GM18907 (cell line): ENCODE data around the gene PGLYRP4.

Experiments used
- ATAC-seq: cut with Tn5 transposase; IDR thresholded peaks from one replicate; pipeline ENCODE4 v1.9.1; 2021; ENCODE audit warnings: mild to moderate bottlenecking, moderate library complexity; ENCODE audit not compliant: unreplicated experiment

Gene PGLYRP4

DNA sequence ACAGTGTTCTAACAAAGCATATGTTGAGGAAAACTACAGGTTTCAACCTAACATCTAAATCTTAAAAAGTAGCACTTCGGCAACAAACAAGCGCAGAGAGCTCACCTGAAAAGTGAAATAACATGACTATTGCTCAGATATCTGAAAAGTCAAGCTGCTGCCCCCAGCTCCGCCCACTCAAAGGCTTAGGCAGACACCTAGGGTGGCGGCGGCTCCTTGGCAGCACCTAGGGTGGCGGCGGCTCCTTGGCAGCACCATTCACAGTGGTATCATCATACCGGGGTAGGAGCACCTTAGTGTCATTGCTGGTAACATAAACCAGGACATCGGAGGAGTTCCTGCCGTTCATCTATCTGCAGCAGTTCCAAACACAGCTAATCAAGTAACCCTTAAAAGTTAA is 30.9 kb upstream of the PGLYRP4 start:
- ATAC-seq, result no peak

DNA sequence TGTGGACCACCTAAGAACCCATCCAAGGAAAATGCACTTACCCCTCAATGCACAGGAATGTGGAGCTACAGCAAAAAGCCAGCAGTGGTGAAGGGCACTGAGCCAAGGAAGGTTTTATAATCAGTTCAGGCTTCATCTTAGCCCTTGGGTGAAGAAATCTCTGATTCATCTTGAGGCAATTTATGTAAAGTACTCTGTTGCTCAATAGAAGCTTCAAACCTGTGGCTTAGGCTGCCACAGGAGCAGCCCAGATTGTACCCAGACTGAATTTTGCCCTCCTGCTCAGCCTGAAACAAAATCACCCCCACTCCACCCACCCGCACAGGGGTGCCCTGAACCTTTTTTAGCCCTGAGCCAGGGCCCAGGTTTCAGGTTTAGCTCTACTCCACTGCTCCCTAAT is 26.9 kb upstream of the PGLYRP4 start, which contains the start of gene S100A12:
Gene S100A12, minus strand, starts transcription at position 111 of the 400 bp plus-strand sequence. CDS start 1,029 bp downstream, outside the sequence.
- no peak for ATAC-seq

DNA sequence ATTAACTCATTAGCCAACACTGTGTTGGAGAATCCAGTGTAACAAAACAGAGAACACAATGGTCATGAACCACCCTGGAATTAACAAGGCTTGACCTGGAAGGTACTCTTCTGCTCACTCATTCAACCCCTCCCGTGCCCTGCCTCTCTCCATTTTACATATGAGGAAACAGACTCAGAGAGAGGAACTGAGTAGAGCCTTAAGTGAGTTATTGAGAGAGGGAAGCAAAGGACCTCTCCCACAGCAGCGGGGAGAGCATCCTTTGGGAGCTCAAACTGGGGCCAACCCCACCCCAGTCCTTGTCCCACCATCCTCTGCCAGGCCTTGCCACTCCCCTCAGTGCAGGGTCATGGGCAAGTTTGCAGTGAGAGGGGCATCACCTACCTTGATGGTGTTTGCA is 25.4 kb upstream of the PGLYRP4 start:
- ATAC-seq, result no peak

DNA sequence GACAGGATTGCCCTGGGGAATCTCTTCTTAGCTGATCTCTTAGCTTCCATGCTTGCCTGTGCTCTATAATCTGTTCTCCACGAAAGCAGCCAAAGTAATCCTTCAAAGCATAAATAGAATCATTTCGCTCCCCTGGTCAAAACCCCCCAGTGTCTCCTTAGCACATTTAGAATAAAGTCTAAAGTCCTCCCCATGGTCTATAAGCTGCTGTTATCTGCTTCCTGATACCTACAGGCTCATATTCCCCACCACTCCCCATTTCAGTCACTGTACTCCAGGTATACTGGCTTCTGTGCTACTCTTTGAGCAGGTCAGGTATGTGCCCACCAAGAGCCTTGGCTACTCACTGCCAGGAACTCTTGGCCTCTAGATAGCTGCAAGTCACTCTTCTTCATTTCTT is 23.9 kb upstream of the PGLYRP4 start:
- ATAC-seq, result no peak

DNA sequence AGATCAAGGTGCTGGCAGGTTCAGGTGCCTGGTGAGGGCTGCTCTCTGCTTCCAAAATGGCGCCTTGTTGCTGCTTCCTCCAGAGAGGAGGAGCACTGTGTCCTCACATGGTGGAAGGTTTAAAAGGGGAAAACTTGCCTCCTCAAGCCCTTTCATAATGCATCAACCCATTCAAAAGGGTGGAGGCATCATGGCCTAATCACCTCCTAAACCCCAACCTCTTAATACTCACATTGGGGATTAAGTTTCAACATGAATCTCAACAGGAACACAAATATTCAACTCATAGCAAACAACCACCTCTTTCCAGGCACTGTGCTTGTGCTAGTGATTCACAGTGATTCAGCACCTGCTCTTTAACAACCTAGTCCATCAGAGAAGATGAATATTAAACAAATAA is 22.6 kb upstream of the PGLYRP4 start:
- no peak for ATAC-seq

DNA sequence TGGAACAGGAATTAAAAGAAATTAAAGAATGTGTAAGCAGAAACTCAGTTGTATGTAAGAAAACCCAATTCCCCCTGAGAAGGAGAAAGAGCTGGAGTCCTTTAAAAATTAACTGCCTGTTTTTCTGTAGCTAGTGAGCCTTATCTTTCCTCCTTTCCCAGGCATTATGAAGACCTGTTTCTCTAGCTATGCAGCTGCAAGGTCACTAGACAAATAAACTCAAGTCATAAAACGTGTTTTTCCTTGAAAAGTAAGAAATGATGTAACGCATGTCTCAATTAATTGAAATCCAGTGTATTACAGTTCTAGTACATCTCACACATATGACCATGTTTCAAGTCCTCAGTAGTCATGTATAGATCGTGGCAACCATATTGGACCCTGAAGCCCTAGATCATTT is 21.5 kb upstream of the PGLYRP4 start:
- ATAC-seq, result no peak

DNA sequence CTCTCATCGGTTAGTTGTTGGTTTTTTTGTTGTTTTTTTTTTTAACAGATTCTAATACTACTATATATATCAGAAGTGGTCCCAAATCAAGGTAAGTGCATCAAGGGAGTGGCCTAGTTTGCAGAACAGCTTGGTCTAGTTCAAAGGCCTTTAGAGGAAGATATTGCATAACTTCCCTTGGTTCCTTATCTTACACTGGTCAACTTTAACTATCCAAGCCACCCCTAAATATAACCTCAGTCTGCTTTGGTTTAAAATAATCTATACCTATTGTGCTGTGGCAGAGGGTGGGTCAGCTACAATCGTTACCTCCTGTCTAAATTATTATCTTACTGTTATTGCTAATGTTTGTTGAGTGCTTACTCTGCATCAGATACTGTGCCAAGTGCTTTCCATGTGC is 19.9 kb upstream of the PGLYRP4 start:
- ATAC-seq, result no peak

DNA sequence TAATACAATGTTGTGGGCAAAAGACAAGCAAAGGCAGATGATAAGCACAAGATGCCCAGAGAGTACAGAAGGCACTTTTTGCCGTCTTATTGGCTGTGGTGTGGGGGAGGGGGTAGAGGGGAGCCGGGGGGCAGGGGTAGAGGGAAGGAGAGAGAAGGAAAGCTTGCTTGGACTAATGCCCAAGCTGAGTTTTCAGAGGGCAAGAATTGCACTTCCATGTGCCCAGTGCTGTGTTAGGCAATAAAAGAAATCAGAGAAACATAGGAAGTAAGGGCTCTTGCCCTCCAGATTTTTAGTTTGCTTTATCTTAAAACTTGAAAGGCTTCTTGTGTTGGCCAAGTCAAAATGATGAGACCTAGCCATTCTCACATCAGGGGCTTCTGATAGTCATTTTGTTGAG is 18.4 kb upstream of the PGLYRP4 start:
- no peak for ATAC-seq

DNA sequence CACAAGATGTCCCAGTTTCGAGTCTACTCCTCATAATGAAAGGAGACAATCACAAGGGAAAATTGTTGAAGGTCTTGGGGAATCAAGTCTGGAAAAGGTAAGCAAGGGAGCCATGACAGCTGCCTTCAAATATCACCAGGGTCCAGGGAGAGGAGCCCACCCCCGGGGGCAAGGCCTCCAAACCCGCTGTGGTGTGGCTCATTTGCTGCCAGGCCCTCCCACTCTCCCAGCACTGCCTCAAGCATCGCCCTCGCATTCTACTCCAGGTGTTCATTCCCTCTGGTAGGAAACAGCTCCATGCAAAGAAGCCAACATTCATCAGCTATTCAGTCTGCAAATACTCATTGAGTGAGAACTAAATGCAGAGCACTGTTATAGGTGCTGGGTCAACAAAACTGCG is 17.6 kb upstream of the PGLYRP4 start:
- ATAC-seq, result no peak

DNA sequence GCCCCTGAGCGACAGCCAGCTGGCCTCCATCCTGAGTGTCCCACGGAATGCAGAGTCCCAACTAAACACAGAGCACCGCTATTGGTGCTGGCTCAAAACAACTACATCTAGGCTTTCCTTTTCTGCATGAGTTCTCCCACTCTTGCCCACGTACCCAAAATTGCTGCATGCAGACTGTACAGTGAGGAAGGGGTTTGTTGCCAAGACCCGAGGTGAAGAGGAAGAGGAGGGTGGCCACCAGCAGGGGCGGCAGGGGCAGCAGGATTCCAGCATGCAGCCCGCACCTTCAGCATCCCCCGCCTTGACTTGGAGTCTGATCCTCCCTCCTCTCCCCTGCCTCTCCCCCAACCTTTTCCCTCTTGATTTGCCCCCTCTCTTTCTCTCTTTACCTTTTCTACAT is 17.1 kb upstream of the PGLYRP4 start:
- no peak for ATAC-seq

DNA sequence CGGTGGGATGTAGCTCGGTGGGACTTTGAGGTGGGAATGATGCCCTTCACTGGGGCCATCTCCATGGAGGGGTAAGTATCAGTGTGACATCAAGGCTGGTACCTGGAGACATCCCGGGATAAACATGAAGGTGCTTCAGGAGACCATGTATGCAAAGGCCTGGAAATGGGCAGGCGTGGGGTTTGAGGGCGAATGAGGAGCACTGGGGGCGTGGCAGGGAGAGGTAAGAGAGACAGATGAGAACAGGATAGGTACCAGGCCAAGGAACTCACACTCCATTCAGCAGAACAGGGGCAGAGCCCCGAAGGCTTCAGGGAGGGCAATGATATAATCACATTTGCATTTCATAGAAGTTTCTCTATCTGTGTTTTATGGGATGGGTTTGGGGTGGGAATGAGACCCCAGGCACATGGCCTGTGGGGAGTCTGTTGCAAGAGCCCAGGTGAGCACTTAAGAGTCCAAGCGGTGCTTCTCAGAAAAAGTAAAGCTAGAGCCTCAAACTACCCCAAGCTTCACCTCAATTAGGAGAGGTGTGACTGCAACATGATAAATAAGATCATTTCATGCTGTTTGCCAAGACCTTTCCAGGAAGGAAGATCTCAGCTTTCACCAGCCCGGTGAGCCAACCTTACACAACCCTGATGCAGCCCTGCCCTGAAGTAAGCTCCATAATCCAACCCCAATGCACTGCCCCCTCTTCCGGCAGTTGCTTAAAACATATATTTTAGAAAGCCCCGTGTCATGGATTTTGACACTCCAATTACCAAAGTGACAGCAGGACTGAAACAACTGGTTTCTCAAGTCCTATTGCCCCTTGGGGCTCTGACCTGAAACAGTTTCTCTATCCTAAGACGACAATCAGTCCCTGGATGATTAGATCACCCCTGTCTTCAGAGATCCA is 16.4 kb upstream of the PGLYRP4 start:
- ATAC-seq, result no peak

DNA sequence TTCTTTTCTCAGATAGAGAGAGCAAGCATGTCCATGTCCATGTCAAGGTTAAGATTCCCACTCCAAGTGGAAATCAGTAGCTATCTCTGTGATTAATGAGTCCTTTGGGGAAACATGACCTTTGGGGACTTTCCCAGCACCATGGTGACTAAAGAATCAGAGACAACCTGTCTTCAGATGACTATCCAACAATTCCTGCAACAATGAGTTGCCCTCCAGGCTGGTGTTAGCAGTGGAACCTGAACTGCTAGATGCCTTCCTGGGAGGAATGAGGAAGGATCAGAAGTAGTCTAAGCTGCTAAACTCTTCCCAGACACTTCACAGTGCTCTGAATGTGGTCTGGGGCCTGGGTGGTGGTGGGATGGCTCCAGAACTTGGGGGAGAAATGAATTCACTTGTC is 15.5 kb upstream of the PGLYRP4 start:
- no peak for ATAC-seq

DNA sequence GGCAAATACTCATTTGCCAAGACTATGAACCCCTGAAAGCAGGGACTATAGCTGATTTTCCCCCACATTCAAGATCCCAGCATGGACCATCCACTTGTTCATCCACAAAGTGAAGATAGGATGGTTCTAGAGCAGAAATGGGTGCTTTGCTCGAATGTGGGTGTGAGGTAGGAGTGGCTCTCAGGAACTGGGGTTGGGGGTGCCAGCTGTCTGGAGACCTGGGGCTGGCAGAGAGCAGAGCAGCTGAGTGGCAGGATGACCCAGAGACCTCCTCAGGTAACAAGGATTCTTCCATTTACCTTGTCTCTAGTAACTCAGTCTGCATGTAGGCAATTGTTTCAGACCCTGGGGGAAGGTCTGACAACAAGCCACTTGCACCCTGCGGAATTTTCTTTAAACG is 15.0 kb upstream of the PGLYRP4 start:
- no peak for ATAC-seq

DNA sequence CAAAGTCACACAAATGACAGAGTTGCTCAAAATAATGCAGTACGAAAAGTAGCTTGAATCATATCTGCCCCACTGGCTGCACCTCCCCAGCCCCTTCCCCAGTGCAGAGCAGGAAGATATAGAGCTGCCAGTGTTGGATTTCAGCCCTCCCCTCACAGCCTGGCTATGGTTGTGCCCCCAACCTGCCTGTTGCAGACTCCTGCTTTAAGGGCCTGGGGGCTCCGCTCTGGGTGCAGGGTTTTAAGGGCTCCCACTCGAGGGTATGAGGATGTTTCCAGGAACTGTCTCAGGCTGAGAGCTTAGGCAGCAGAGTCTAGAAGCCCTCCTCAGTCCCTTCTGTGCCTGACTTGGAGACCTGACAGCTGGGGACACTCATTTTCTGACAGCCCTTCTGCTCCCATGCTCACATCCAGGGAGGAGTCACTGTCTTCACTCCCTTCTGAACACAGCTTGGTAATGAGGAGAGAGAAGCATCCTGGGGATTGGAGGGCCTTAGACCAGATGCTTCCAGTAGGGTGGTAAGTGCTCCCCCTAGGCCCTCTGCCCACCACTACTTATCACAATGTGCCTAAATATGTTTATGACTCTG is 13.6 kb upstream of the PGLYRP4 start:
- no peak for ATAC-seq

DNA sequence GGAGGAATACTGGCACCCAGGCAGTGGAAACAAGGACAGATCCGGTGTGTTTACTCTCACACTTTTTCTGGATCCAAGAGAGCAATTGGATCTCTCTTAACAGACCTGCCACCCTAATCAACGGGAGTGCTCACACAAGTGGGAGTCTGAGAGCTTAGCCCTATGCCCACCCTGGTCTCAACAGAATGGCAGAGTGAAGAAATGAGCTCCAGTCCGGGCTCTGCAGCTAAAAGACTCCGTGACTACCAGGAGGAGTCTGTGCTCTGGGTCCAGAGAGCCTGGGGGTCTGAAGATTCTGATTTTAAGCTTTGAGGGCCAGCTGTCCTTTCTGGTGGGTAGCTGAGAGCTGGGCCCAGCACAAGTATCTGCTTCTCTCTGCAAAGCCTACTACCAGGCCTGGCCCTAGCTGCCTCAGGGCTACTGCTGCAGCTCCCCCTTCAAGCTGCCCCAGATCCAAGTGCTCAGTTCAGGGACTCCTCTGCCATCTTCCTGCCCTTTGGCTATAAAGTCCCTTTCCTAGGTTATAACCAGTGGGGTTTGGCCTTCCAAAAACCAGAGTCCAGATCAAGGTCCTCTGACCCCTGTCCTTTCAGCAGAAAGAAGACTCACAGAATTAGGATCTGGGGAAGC is 13.0 kb upstream of the PGLYRP4 start:
- no peak for ATAC-seq

DNA sequence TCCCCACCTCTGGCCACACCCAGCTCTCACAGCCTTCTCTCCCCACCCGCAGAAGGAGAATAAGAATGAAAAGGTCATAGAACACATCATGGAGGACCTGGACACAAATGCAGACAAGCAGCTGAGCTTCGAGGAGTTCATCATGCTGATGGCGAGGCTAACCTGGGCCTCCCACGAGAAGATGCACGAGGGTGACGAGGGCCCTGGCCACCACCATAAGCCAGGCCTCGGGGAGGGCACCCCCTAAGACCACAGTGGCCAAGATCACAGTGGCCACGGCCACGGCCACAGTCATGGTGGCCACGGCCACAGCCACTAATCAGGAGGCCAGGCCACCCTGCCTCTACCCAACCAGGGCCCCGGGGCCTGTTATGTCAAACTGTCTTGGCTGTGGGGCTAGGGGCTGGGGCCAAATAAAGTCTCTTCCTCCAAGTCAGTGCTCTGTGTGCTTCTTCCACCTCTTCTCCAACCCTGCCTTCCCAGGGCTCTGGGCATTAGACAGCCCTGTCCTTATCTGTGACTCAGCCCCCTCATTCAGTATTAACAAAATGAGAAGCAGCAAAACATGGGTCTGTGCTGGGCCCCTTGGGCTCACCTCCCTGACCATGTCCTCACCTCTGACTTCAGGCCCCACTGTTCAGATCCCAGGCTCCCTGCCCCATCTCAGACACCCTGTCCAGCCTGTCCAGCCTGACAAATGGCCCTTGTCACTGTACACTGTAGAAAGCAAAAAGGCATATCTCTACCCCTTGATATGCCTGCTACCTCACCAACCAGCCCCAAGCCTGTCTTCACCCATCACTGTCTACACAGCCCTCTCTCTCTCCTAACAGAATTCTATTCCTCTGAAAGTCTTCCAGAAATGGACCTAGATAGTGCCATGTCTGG is 12.2 kb upstream of the PGLYRP4 start:
- ATAC-seq, result no peak

DNA sequence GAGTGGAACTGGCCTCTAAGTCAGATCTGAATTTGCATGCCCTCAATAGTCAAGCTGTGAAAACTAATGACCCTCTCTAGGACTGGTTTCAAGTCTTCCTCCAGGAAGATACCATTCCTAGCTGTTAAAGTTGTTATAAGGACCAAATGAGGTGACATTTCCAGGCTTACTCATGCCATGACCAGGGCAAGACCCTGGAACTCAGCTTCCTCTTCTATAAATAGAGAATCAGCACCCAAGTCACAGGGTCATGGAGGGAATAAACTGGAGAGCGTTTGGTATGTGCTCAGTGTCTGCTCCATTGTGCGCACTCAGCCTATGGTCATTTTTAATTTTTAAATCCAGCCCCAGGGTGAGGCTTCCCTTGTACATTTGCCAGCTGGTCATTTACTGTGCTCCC is 11.5 kb upstream of the PGLYRP4 start:
- no peak for ATAC-seq

DNA sequence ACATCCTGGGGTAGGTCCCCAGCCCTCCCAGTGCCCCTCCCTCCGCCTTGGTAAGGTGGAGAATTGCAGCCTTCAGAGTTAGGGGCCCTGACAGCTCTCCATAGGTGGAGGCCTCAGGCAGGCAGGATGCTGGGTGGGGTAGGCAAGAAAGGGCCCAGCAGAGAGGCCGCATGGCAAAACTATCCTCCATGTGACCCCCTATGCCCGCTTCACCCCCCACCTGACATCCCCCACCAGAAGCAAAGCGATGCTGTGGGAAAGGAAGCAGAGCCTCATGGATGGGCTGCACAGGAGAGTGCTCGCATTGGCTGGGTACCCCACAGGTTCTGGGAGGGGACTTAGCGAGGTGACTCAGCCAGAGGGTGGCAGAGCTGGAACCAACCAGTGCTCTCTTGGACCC is 10.6 kb upstream of the PGLYRP4 start:
- ATAC-seq, result no peak

DNA sequence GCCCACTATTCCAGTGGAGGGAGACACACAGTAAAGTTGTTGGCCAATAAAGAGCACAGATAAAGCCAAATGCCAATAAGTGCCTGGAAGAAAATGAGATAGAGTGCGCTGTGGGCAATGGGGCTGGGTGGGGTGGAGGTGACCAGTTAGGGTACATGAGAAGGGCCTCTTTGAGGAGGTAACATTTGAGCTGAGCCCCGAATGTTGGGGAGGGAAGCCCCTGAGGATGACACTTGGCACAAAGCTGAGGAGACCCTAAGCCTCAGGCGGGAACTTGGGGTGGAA is 10.0 kb upstream of the PGLYRP4 start:
- no peak for ATAC-seq

DNA sequence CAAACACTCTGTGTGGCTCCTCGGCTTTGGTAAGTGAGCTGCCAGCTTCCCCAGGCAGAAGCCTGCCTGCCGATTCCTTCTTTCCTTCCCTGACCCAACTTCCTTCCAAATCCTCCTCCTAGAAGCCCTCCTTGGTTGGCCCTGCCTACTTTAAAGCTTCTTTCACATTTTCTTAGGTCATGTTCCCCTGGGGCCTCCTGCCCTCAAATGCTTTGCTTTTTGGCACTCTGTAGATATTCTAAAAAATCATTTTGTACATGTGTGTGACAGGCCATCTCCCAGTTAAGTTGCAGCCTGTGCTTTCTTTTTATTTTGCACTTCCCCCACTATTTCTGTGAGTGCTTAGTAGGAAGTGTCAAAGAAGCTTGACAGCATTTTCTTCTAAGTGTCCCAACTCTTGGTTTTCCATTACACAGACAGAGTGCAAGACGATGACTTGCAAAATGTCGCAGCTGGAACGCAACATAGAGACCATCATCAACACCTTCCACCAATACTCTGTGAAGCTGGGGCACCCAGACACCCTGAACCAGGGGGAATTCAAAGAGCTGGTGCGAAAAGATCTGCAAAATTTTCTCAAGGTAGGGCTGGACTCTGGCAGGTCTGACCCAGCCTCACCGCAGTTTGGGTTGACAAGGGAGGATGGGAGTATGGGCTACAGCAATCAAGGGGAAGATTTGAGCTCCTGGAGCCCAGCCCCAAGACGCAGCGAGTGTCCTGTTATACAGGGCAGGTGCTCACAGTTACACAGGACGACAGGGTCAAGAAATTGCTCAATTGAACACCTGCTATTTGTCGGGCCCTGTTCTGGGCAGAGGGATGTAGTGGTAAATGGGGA is 9.4 kb upstream of the PGLYRP4 start, which contains the start of gene S100A9:
Gene S100A9, plus strand, starts transcription at position 2 of the 838 bp plus-strand sequence. Its CDS starts 430 bp downstream, at position 432.
- no peak for ATAC-seq
